Dedifferentiated amniotic fluid mesenchymal stem cell (primary cell): ENCODE data around the gene GATA1.

ENCODE experiments used
- DNase-seq: peaks from one replicate; pipeline ENCODE4 v3.0.0-alpha.2; 2016; ENCODE audit errors: extremely low spot score

Gene GATA1

DNA sequence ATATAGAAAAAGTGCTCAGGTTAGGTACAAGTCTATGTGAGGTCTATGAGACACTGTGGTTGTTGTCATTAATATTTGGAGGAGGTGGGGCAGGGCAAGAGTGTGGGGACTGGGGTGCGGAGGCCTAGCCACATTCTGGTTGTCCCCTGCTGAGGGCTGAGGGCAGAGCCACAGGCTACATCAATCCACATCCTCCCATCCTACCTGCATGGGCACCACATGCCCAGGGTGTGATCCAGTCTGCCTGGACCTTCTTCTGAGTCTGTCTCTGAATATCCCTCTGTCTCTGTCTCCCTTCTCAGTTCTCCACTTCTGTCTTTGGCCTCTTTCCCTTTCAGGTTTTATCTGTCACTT, 1.2 kb upstream of the GATA1 start:
- DNase-seq = no peak

DNA sequence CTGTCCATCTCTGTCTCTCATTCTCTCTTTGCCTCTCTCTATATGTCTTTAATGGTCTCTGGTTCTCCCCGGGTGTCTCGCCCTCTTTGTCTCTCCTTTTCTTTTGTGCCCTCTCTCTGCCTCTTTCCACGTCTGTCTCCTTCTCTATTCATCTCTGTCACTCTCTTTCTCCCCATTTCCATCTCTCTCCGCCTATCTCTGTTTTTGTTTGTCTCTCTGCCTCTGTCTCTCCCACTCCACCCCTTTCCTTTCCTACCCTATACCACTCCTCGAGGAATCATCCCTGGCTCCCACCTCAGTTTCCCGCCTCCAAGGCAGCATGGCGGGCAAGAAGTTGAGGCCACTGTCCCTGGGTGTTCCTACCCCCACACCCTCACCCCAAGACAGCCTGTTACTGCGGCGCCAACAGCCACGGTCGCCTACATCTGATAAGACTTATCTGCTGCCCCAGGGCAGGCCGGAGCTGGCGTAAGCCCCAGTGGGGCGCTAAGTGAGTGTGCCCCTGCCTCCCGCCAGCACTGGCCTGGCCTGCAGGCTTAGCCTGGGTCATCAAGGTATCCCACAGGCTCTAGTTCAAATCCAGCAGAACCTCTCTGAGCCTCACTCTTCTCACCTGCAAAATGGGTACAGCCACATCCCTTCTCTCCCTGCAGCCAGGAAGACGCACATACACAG, 713 bp upstream of the GATA1 start:
- no peak for DNase-seq

DNA sequence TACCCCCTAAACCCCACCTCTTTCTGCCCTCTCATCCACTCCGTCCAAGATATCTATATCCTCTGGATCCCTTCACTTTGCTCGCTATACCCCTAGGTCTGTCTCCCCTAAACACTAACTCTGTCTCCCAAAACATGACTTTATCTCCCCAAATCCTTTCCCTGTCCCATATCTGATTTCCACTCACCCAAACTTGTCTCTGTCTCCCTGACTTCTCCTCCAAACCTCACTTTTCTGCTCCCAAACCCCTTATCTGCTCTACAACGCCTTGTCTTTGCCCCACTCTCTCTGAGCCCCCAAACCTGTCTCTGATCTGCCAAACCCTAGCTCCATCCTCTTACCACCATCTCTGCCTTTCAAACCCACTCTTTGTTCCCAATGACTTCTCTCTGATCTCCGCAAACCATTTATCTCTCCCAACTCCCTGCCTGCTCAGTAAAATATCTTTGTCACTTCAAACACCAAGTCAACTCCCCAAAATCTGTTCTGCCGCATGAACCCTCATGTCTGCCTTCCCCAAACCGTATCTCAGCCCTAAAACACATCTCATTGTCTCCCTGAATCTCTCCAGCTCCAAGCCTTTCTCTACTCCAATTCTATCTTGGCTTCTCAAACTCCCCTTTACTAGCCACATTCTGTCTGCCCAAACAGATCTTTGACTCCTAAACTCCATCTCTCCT, 575 bp downstream of the GATA1 start:
- DNase-seq = no peak

DNA sequence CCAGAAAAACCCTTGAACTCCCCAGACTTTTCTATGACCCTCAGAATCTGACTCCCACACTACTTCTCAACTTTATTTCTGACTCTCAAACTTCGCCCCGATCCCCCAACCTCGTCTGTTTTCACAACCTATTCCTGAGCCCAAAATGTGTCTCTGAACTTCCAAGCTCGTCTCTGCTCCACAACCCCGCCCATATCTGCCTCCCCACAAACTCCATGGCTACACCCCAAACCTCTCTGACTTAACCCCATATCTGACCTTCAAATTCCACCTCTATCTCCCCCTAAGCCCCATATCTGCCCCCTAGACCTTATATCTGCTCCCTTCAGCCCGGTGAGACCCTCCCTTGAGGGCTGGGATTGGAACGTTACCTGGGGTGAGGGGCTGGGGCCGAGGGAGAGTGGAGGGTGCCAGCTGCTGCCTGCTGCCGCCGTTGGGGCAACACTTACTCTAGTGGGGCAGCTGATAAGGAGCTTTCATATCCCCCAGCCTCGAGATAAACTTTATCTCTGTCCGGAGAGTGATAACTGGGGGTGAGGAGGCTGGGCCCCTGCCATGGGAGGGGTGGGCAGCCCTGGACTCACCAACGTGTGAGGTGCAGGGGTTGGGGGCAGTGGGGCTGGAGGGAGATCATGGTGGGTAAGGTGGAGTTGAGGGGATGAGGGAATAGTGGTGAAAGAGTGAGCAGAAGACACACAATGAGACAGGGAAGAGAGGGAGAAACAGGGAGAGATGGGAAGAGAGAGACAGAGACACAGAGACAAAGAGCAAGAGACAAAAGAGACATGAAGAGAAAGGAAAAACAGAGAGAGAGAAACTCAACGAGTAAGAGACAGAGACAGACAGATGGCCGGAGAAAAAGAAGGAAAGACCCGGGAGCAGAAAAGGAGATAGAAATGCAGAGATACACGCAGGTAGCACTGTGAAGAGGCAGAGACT, 1.4 kb downstream of the GATA1 start:
- DNase-seq = no peak

DNA sequence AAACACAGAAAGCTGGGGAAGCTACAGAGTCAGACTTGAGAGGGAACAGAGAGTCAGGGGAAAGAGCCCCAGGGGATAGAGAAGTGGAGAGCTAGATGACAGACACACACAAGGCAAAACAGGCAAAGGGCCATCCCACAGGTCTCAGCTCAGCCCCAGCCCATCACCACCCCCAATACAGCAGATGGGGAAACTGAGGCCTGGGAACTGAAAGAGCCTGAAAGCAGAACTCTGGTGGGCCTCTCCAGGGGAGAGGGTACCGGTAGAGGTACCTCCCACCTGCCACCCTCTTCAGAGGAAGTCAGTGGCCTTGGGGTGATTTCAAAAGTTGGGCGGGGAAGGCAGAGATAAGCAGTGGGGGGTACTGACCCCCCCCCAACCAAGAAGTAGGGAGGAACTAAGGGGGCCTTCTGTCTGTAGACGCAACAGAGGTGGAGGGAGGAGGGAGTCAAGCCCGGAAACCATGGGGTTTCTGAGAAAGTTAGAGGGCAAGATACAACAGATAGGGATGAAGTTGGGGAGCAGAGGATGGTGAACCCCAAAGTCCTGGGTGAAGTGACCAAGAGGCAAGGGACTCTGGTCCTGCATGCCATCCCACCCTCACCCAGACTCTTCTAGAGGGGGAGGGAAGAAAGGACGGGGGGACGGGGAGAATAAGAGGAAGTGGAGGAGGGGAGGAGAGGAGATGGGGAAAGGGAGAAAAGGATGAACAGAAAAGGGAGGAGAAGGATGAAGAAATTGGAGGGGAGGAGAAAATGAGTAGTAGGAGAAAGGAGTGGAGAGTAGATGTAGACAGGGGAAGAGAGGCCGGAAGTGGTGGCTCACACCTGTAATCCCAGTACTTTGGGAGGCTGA, 3.2 kb downstream of the GATA1 start:
- no peak for DNase-seq

DNA sequence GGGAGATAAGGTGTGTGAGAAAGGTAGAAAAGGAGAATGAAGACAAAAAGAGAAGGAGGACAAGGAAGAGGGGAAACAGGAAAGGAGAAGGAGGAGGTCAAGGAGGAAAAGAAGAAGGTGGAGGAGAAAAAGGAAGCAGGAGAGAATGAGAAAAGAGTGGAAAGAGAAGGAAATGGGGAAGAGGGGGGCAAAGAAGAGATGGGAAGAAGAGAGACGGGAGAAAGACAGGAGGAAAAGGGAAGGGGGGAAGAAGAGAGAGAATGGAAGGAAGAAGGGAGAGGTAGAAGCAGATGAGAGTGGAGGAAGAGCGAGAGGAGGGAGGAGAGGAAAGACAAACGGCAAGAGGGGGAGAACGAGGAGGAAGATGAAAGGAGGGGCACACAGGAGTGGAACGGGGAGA, 4.1 kb downstream of the GATA1 start:
- DNase-seq = no peak

DNA sequence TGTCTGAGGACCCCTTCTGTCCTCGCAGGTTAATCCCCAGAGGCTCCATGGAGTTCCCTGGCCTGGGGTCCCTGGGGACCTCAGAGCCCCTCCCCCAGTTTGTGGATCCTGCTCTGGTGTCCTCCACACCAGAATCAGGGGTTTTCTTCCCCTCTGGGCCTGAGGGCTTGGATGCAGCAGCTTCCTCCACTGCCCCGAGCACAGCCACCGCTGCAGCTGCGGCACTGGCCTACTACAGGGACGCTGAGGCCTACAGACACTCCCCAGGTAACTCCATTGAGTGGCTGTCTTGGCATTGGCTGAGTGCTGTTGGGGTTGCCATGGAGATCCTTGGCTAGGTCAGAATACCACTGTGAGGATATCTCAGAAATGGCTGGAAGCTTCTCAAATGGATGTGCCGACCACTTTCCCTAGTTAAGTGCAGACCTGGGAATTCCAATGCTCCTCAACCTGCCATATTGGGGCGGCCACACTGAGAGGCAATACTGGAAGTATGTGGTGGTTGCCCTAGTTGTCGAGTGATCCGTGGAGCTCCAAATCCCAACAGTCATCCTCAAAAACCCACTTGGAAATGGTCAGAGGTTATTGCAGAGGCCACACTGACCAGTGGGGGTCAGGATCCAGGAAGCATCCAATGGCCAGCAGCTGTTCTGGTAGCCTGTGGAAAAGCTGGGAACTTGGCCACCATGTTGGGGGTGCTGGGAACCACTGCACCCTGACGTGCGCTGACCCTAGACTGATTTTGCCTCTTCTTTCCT, 4.9 kb downstream of the GATA1 start:
- no peak for DNase-seq

DNA sequence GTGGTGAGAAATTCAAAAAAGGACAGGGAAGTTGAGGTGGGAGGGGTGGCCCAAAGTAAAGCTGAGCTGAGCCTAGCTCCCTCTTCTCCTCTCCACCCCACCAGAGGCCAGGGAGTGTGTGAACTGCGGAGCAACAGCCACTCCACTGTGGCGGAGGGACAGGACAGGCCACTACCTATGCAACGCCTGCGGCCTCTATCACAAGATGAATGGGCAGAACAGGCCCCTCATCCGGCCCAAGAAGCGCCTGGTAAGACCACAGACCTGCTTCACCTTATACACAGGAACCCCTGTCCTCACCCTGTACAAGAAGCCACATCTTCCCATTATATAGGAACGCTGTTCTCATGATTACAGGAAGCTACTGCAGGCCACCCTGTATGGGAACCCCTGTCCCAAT, 5.8 kb downstream of the GATA1 start:
- no peak for DNase-seq

DNA sequence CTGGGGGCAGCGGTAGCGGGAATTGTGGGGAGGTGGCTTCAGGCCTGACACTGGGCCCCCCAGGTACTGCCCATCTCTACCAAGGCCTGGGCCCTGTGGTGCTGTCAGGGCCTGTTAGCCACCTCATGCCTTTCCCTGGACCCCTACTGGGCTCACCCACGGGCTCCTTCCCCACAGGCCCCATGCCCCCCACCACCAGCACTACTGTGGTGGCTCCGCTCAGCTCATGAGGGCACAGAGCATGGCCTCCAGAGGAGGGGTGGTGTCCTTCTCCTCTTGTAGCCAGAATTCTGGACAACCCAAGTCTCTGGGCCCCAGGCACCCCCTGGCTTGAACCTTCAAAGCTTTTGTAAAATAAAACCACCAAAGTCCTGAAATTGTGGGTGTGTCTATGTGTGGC, 7.5 kb downstream of the GATA1 start:
- no peak for DNase-seq

DNA sequence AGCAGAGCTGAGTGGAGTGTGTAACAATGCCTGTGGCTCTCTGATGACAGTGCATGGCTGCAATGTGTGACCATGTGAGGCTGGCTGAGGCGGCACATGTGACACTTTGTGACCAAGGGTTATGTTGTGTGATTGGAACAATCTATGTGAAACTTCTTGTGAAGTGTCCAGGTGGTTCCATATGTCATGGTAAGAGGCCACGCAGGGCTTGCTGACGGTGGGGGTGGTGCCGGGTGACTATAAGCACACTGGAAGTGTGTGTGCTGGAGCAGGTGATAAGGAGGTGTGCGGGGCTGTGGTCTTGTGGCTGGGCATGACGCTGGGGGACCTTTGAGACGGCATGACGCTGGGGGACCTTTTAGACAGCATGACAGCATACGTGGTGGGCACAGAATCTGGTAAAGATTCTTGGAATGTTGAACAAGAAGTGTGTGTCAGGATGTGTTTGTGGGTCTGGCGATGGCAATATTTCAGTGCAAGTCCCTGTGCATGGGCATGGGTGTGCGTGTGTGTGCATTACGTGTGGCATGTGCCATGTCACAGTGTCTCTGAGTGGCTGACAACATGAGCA, 8.0 kb downstream of the GATA1 start:
- DNase-seq = no peak

DNA sequence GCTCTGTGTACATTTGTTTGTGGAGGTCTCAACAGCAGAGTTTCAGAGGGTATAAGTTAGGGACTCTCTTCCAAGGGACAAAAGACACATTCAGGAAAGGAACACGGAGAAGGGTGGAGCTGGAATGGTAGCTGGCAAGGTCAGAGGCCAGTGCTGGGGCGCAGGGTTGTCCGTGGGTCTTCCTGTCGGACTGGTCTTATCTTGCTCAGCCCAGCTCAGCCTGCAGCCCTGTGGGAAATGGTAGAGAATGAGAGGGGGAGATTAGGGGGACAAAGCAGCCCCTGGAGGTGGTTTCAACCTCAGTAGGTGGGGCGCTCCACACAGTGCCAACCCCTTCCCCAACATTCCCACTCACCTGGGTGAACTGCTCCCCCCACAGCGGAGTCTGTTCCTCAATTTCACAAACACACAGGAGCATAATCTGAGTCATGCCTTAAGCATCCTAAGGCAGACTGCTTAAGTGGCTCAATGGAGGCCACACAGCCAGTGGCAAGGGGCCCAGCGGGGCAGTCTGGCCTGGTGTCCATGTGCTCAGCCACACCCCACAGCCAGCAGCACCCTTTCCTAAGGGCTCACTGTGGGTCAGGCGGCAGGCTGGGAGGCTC, 8.6 kb downstream of the GATA1 start:
- DNase-seq = no peak

DNA sequence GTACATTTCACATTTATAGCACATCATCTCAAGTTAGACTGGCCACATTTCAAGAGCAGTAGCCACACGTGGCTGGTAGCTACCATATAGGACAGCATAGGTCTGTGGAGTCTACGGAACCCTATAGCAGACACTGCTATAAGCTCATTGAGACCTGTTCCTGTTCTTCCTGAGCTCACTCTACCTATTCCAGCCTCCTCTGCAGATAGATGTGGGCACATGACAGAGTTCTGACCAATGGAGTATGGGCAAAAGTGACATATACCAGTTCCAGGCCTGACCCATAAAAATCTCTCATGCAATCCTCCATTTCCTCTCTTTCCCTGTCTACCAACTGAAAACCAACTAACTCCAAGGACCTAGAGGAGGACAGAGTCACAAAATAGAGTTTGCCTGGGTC, 11.9 kb downstream of the GATA1 start:
- DNase-seq = no peak

DNA sequence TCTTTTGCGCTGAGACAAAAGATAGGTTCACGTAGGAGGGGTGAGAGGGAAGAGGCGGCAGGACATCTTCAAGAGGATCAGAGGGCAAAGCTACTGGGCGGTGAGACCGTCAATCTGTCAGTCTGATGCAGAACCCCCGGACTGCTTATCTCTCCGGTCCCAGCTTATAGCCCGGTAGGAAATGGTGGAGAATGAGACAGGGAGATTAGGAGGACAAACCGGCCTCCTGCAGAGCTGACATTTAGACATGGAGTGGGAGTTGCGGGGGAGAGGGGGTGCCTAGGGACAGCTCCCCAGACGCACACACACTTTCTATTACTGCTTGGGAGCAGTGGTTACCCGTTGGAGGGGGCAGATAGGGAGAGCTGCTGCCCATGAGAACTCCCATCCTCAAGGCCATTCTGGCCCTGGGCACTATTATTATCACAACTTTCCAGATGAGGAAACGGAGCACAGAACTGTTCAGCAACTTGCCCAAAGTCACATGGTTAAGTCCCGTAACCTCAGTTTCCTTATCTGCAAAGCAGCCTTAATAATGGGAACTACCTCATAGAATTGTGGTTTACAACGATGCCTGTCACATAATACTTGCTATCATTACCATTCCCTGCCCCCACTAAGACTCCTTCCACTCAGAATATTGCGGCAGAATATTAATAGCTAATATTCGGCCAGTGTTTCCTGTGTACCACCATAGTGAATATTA, 14.3 kb downstream of the GATA1 start:
- DNase-seq = no peak

DNA sequence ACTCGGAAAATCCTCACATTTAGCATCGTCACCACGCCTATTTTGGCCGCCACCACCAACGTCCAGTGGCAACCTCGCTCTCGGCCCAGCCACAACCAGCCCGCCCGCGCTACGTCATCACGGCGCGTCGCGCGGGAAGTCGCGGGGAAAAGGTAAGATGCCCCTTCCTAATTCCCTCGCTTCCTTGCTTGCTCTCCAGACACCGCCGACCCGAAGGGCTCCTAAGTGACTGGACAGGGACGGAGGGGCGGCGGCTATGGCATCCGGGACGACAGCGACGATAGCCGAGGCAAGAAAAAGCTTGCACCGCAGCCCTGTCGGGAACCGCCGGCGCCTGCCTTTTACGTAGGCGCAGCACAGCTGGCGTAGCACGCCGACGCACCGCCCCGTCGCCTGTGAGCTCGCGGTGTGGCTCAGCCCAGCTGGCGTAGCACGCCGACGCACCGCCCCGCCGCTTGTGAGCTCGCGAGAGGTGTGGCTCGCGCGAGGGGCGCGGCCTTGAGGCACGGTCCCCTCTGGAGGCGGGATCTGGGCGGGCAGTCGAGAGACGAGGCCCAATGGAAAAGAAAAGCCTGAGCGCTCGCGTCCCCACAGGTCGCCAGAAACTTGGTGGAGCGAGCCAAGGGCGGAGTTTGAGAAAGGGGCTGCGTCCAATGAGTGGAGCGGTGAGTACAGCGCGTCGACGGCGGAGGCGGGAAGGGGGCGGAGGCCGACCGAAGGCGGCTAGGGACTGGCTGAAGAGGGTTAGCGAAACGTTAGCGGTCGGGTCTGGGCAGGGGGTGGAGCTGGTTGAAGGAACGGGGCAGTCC, 15.1 kb downstream of the GATA1 start, which contains the start of gene HDAC6:
Gene HDAC6 (plus strand): TSS at position 788 of the 809 bp plus-strand sequence. CDS start 626 bp downstream, outside the sequence.
- peak; percentile 95 for DNase-seq

DNA sequence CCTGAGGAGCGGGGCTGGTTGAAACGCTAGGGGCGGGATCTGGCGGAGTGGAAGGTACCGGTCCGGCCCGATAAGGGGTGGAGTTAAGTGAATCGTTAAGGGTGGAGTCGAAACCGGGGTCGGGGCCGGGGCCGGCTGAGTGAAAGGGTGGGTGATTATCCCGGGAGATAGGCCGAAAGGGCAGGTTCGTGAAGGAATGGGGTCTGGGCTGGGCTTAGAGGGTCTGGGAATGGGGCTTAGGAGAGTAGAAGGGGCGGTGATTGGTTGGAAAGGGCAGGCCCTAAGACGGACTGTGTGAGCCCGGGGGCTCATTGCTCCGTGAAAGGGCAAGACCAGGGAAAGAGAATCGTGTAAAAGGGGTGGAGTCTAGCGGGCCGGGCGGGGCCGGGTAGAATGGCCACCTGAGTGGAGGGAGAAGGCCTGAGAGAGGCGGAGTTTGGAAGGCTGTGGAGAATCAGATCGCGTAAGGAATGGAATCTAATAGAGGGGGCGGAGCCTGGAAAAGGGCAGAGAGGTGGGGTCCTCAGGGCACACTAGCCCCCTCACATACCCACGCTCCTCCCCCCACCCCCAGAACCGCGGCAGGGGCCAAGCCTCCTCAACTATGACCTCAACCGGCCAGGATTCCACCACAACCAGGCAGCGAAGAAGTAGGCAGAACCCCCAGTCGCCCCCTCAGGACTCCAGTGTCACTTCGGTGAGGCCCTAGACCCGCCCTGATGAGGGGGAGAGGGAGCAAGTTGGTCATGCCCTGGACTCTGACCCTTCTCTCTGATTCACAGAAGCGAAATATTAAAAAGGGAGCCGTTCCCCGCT, 15.9 kb downstream of the GATA1 start:
- peak; percentile 34 for DNase-seq

DNA sequence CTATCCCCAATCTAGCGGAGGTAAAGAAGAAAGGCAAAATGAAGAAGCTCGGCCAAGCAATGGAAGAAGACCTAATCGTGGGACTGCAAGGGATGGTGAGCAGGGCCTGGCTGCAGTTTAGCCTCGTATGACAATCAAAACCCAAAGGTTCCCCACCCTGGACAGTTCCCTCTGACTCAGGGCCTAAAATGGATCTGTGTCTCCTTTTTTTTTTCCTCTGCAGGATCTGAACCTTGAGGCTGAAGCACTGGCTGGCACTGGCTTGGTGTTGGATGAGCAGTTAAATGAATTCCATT, 16.5 kb downstream of the GATA1 start:
- DNase-seq = no peak

DNA sequence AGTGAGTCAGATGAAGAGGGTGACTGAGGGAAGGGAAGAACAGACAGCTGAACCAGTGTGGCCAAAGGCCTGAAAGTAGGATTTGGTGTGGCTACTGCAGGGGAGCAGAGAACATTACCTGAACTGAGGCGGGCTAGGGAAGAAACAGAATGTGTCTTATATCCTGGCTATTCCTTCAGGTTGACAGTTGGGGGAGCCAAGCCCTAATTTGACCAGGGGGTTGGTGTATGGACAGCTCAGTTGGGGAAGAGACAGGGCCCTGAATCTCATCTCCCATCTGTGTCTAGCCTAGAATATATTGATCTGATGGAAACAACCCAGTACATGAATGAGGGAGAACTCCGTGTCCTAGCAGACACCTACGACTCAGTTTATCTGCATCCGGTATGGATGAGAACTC, 19.7 kb downstream of the GATA1 start:
- no peak for DNase-seq

DNA sequence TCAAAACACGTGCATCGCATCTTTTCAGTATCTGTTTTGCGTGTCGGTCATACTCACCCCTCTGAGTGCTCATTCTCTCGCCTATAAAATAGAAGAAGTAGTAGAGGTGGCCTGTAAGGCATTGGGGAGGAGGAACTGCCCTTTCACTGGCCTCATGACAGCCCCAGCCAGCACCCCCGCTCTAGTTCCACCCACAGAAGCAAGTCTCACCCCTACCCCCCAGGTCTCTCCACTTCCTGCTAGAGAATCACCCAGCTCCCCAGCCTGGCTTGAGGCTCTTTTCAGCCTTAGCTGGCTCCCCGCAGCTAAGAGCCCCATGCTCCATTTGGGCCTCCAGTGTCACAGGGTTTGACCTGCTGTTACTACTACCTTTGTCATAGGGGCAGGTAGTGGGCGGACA, 27.3 kb downstream of the GATA1 start:
- DNase-seq = no peak
